H1 (cell line): ENCODE data around the gene PIAS3. TPM values are rescaled to one million over a fixed set of nuclear protein-coding genes. Genes with fewer than 3 reads are reported as not detected.

Experiments
- GABPA ChIP-seq: IDR thresholded peaks from 2 replicates; pipeline ENCODE4 v1.6.1; 2011; ENCODE audit warnings: mild to moderate bottlenecking, low read length, moderate library complexity, borderline replicate concordance; ENCODE audit not compliant: insufficient read depth
- TAF7 ChIP-seq: optimal IDR thresholded peaks from 2 replicates; pipeline ENCODE3; 2011; ENCODE audit warnings: low read depth, mild to moderate bottlenecking, inconsistent platforms, low read length, moderate library complexity, borderline replicate concordance
- polyA plus RNA-seq, 7 experiments: library from polyadenylated mRNA; depleted of rRNA in 3 of 7; stranded (reverse) in 5 of 7; unstranded in 2 of 7; fragments of >200 nt in 5 of 7; fragments of 200-250 nt in 2 of 7; gene quantifications; 1 replicate in 5 of 7; 2 replicates in 1 of 7; 4 replicates in 1 of 7; pipeline versions ENCODE4 v1.2.1 to v1.2.3, GENCODE V29; 2011 to 2013; ENCODE audit warnings: missing spikeins in 2 of 7, mixed read lengths in 2 of 7
- total RNA-seq: library from RNA; stranded (reverse); fragmentation: NEBNext Ultra II Directional; extraction: Animal tissue kit (Norgen Biotek cat#: 25700); gene quantifications from 2 replicates; pipeline ENCODE4 v1.2.1, GENCODE V29; 2021

Gene PIAS3
- total and polyA plus RNA-seq, 2 of the 8 experiments (the other 6 are each of a cell fraction or from before 2014, with no cell fraction given) = 36.7 to 49.9 TPM

DNA sequence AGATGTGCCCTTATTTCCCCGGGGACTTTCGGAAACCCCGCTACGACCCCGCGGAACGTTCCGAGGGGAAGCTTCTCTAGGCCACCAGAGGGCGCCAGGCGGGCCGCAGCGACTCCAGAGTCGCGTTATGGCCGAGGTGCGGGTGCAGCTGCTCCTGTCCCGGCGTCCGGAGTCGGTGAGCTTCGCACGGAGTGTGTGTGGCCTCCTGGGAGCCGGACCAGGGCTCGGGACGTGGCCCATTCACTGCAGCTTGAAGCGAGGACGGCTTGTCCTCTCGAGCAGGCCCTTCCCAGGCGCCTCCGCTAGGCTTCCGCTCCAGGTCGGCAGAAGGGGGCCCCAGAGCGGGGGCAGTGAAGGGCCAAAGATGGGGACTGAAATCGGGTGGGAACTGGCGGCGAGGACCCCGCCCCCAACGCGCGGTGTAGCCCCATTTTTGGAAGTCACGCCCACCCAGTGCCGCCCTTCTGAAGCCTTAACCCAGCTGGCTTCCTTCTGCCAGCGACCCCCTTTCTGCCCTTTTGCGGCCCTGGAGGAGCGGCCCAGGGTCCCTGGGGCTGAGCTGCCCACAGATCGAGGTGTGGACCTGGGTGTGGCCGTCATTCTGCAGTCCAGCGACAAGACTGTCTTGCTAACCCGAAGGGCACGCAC, 13.2 kb downstream of the PIAS3 start, which contains the start of gene NUDT17 (continued):
- TF ChIP-seq GABPA (no peak; the same call in 1 of the 2 replicates), TAF7 (peak; percentile 31)
